Measurements from ENCODE around the gene NPIPA3. TPM values are rescaled to one million over a fixed set of nuclear protein-coding genes. Genes with fewer than 3 reads are reported as not detected.
"Not testable (repeated sequence)": the region's sequence is repeated elsewhere in the genome, so short reads cannot be mapped to it uniquely, and the experiment has no call there.

NPIPA3 gene
- 0.27 TPM for total RNA-seq

GRCh38 chr16:14703156-14704011, at the start of gene NPIPA3:
TSS of gene NPIPA3 (plus strand) at chr16:14703411. CDS start at chr16:14708944, 5,533 bp downstream.
- DNase-seq (ENCODE audit: low read depth in 2 of 3, low spot score in 2 of 3) = not testable (repeated sequence)

GRCh38 chr16:14658063-14658462, 45.1 kb upstream of the NPIPA3 start:
- no peak for DNase-seq (ENCODE audit: low read depth in 2 of 3, low spot score in 2 of 3)

DNA sequence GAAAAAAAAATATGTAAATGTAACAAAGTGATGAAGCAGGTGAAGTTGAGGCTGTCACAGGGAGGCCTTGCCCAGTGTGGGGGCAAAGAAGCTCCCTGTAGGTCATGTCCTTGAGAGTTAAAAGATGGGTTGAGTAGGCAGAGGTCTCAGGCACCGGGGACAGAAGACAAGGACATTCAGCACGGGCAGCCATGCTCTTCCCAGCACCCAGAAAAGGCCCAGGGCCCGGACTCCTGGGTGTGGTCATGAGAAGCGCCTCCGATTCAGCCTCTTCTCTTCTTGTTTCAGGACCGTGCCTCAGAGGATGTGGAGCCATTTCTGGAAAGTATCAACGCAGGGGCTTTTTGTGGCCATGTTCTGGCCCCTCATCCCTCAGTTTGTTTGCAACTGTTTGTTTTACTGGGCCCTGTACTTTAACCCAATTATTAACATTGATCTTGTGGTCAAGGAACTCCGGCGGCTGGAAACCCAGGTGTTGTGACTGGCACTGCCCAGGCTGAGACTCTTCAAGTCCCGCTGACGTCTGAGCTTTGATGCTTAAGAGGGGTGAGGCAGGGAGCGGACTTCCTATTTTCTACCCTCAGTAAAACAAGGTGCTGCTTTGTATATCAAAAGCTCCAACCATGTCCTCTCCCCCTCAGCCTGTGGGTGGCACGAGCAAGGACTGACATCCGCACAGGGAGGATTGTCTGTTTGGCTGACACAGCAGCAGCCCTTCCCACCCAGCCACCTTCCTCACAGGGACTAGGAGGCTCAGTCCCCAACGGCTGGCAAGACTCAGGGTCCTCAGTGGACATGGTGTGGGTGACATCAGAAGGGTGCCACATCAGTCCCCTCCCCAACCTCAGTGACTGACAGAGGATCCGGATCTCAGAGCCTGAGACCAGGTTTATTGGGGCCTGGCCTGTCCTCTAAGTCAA, 35.6 kb upstream of the NPIPA3 start:
- DNase-seq (ENCODE audit: low read depth in 2 of 3, low spot score in 2 of 3) = no peak

- no peak for DNase-seq (ENCODE audit: low read depth in 2 of 3, low spot score in 2 of 3)
Observed at GRCh38 chr16:14668556-14669223, 34.5 kb upstream of the NPIPA3 start.

DNA sequence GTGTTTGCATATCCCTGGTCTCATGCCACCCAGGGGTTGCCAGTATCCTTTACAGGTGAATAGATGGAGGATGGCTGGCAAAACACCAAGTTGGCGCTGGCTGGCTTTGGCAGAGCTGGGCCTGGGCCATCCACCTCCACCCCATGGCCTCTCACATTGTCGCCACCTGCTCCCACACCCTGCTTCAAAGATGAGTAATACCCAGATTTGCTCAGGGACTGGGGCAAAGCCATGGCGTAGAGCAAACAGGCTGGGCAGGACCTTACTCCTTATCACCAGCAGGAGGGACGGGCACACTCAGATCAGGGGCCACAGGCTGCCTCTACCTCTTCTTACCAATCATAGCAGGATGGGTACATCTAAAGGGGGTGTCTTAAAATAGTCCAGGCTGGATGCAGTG, 33.4 kb upstream of the NPIPA3 start:
- DNase-seq (ENCODE audit: low read depth in 2 of 3, low spot score in 2 of 3) = no peak

DNA sequence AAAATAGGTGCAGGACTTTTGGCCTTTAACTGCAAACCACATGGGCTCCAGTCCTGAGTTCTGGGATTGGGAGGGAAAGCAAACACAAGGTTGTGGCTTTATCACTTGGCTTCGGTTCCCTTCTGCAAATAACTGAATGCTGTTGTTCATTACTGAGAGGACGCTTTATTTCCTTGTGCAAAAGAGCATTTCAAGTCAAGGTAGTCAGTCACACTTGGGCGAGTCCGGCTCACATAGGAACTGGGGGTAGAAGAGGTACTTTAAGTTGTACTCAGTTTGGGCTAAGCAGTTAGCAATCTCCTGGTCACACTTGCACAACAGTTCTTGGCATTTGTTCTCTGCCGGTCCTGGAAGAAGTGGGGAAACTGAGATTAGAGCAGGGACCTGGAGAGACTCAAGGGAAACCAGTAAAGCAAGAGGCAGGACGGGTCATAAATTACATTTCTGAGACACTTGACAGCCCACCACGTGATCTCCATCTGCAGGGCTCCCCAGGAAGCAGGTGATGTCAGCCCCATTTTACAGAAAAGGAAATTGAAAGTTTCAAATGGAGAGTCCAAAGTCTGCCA, 30.7 kb upstream of the NPIPA3 start:
- no peak for DNase-seq (ENCODE audit: low read depth in 2 of 3, low spot score in 2 of 3)

- DNase-seq (ENCODE audit: low read depth in 2 of 3, low spot score in 2 of 3) = no peak
Observed at GRCh38 chr16:14676633-14677032, 26.6 kb upstream of the NPIPA3 start.

- DNase-seq (ENCODE audit: low read depth in 2 of 3, low spot score in 2 of 3) = no peak
Observed at GRCh38 chr16:14677627-14678026, 25.6 kb upstream of the NPIPA3 start.

DNA sequence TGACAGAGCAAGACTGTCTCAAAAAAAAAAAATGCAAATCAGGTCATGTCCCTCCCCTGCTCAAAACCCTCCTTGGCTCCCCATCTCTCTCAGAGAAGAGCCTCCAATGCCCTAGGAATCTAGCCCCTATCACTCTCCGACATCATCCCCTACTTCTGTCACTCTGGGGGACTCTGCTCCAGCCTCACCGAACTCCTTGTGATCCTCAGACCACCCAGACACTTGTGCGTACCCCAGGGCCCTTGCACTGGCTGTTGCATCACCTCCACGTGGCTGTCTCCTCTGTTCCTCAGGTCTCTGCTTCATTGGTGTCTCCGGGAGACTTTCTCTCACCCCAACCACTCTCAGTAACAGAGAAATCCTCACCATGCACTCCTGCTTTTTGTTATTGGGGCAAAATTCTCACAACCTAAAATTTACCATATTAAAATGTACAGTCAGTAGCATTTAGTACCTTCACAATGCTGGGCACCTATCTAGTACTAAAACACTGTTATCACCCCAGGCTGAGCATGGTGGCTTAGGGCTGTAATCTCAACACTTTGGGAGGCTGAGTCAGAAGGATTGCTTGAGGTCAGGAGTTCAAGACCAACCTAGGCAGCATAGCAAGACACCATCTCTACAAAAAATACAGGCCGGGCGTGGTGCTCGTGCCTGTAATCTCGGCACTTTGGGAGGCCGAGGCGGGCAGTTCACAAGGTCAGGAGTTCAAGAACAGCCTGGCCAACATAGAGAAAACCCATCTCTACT, 24.3 kb upstream of the NPIPA3 start:
- no peak for DNase-seq (ENCODE audit: low read depth in 2 of 3, low spot score in 2 of 3)

GRCh38 chr16:14680396-14680795, 22.8 kb upstream of the NPIPA3 start:
- DNase-seq (ENCODE audit: low read depth in 2 of 3, low spot score in 2 of 3) = not testable (repeated sequence)

GRCh38 chr16:14681115-14681514, 22.1 kb upstream of the NPIPA3 start:
- no peak for DNase-seq (ENCODE audit: low read depth in 2 of 3, low spot score in 2 of 3)

DNA sequence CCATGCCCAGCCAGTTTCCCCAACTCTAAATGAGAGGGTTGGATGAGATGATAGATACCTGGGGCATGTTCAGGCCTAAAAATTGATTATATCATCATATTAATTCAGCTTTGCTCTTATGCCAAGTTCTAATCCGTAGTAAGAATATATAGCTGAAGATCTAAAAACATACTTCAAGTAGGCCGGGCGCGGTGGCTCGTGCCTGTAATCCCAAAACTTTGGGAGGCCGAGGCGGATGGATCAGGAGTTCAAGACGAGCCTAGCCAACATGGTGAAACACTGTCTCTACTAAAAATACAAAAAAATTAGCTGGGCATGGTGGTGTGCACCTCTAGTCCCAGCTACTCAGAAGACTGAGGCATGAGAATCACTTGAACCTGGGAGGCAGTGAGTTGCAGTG, 21.1 kb upstream of the NPIPA3 start:
- no peak for DNase-seq (ENCODE audit: low read depth in 2 of 3, low spot score in 2 of 3)

- not testable (repeated sequence) for DNase-seq (ENCODE audit: low read depth in 2 of 3, low spot score in 2 of 3)
Observed at GRCh38 chr16:14685870-14686793, 17.1 kb upstream of the NPIPA3 start.

DNA sequence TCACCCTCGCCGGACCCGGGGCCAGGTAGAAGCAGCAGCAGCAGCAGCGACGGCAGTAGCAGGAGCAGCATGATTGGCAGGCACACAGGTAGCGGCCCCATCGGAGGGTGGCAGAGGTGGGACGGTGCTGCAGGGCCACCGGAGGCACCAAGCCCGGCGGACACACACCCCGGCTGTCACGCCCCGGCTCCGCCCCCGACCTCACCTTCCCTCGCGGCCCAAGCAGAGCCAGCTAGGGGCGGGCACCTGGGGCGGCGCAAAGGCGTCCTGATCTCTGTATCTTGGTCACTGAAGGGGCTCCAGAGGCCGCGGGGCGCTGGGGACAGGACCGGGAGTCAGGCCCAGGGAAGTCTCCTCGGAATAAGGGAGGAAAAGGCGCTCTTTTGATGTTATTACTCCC, 9.1 kb upstream of the NPIPA3 start, which contains the start of gene PLA2G10:
TSS of gene PLA2G10 (minus strand) at position 180 of the 400 bp plus-strand sequence. CDS start at position 101, 79 bp downstream.
- not testable (repeated sequence) for DNase-seq (ENCODE audit: low read depth in 2 of 3, low spot score in 2 of 3)

DNA sequence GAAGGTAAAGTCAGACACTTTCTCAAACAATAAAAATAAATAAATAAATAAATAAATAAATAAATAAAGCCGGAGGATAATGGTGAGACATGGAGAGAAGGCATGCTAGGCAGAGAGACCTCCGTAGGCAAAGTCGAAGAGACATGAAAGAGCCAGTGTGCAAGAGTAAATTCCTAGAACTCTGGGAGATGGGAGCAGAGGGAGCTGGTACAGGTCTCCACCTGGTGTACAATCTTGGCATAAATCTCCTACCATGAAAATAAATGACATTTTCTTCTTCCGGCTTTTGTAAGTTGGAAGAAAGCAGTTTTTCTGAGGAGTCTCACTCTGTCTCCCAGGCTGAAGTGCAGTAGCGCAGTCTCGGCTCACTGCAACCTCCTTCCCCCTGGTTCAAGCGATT, 1.4 kb upstream of the NPIPA3 start:
- not testable (repeated sequence) for DNase-seq (ENCODE audit: low read depth in 2 of 3, low spot score in 2 of 3)

DNA sequence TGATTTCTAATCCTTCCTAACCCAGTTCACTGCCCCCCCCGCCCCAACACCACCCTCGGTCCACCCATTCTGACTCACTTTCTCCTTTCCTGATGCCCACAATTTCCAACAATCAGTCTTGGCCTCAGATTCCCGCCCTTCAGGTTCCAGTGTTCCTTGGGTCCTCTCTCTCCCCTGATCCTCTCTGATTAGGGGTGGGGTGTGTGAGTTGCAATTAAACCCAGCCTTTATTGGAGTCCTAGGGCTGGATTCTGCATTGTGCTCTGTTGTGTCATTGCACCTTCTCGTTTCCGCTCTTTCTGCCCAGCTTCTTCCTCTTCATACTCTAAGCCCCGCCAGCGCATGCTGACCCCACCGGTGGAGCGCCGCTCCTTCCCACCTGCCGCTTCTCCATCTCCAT, 539 bp upstream of the NPIPA3 start:
- not testable (repeated sequence) for DNase-seq (ENCODE audit: low read depth in 2 of 3, low spot score in 2 of 3)

DNA sequence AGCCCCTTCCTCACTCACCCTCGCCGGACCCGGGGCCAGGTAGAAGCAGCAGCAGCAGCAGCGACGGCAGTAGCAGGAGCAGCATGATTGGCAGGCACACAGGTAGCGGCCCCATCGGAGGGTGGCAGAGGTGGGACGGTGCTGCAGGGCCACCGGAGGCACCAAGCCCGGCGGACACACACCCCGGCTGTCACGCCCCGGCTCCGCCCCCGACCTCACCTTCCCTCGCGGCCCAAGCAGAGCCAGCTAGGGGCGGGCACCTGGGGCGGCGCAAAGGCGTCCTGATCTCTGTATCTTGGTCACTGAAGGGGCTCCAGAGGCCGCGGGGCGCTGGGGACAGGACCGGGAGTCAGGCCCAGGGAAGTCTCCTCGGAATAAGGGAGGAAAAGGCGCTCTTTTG, 30.0 kb downstream of the NPIPA3 start:
- DNase-seq (ENCODE audit: low read depth in 2 of 3, low spot score in 2 of 3) = not testable (repeated sequence)

DNA sequence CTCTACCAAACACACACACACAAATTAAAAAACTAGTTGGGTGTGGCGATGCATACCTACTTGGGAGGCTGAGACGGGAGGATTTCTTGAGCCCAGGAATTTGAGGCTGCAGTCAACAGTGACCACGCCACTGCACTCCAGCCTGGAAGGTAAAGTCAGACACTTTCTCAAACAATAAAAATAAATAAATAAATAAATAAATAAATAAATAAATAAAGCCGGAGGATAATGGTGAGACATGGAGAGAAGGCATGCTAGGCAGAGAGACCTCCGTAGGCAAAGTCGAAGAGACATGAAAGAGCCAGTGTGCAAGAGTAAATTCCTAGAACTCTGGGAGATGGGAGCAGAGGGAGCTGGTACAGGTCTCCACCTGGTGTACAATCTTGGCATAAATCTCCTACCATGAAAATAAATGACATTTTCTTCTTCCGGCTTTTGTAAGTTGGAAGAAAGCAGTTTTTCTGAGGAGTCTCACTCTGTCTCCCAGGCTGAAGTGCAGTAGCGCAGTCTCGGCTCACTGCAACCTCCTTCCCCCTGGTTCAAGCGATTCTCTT, 37.7 kb downstream of the NPIPA3 start:
- DNase-seq (ENCODE audit: low read depth in 2 of 3, low spot score in 2 of 3) = not testable (repeated sequence)

Data from hematopoietic multipotent progenitor cell (in vitro differentiated cells).